CD4-positive, alpha-beta T cell treated with Interleukin-1 beta for 1 hour (primary cell): ENCODE data around the gene DNTTIP2.
A peak's percentile ranks its signal among the peaks of the same experiment; 100 is the strongest.
"Not testable (repeated sequence)": the region's sequence is repeated elsewhere in the genome, so short reads cannot be mapped to it uniquely, and the experiment has no call there.

ENCODE experiments used
- DNase-seq, 2 donors: peaks; one replicate each; pipeline ENCODE4 v3.0.0-alpha.2; 2020 to 2022

DNTTIP2 gene, protein sequence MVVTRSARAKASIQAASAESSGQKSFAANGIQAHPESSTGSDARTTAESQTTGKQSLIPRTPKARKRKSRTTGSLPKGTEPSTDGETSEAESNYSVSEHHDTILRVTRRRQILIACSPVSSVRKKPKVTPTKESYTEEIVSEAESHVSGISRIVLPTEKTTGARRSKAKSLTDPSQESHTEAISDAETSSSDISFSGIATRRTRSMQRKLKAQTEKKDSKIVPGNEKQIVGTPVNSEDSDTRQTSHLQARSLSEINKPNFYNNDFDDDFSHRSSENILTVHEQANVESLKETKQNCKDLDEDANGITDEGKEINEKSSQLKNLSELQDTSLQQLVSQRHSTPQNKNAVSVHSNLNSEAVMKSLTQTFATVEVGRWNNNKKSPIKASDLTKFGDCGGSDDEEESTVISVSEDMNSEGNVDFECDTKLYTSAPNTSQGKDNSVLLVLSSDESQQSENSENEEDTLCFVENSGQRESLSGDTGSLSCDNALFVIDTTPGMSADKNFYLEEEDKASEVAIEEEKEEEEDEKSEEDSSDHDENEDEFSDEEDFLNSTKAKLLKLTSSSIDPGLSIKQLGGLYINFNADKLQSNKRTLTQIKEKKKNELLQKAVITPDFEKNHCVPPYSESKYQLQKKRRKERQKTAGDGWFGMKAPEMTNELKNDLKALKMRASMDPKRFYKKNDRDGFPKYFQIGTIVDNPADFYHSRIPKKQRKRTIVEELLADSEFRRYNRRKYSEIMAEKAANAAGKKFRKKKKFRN

DNA sequence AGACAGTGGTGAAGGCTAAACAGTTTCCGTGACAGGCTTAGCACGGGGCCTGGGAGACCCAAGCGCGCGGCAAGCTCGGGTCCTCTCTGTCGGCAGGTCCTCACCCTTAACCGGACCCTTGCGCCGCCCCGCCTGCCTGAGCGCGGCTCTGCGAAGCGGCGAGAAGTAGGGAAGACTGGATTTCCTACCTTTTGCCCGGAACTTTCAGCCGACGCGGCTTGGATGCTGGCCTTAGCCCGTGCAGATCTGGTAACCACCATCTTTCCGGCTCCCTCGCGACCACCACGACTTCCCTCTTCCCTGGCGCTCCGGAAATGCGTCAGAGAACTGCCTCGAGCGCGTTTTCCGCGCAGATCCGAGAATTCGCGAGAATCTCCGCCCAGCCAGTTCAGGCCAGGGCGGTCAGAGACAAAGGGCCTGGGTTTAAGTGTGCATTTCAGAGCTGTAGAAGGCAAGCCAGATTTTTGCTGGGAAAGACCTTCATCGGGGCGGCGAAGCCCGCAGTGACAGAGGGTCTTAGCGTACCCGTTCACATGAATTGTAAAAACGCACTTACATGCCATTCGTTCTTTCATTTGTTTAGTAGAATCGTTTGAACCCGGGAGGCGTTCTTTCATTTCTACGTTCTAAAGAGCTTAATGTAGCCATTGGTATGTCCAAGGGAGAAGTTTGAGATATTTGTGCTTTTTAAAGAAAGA lies at the start of gene DNTTIP2:
TSS of gene DNTTIP2 (minus strand) at position 318 of the 698 bp plus-strand sequence. CDS start at position 260, 58 bp downstream.
- peak; percentile 89 to 90 for DNase-seq

DNA sequence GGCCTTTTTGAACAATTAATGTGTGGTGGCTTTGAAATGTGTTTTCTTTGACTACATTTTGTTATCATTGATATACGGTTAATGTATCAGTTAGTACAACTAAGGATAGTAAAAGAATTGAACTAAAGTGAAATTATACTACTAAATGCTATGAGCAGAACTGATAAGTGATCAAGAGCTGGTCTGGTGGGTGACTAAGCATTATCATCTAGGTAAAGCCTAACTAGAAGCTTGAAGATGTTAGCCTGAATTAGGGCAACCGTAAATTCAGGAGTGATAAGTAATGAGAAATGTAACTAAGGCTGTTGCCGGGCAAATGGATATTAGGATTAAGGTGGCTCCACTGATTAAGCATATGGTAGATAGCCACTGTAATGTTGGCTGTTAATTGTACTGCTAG lies 46.2 kb upstream of the DNTTIP2 start:
- no peak for DNase-seq

DNA sequence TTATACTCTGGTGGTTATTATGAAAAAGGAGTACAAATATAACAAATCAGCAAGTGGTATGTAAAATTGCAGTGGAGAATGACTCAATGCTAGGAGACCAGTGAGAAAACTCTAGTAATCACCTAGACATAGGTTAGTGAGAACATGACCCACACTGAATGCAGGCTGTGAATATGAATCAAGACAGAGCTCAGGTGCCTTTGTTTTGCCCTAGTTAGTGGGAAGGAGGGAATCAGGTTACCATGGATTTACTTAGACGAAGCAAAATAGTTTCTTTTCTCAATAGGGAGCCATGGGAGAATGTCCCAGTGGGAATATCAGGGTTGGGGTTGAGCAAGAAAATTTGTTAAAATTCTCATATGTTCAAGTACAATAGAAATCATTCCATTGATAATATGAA lies 40.8 kb upstream of the DNTTIP2 start:
- no peak for DNase-seq

DNA sequence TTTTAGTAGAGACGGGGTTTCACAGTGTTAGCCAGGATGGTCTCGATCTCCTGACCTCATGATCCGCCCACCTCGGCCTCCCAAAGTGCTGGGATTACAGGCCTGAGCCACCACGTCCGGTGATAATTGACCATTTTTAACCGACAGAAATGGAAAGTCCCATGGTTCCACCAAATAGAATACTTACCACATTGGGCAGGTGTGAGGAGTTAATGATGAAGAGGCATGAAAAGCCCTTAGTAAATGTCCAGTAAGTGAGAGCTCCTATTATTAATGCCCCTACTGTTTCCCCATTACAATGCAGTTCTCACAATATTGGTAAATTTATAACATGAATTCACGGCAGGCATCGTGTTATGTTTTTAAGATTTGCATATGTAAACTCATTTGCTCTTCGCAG lies 38.3 kb upstream of the DNTTIP2 start:
- no peak for DNase-seq

DNA sequence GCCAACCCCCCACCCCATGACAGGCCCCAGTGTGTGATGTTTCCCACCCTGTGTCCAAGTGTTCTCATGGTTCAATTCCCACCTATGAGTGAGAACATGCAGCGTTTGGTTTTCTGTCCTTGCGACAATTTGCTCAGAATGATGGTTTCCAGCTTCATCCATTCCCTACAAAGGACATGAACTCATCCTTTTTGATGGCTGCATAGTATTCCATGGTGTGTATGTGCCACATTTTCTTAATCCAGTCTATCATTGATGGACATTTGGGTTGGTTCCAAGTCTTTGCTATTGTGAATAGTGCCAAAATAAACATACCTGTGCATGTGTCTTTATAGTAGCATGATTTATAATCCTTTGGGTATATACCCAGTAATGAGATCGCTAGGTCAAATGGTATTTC lies 31.9 kb upstream of the DNTTIP2 start:
- not testable (repeated sequence) for DNase-seq

DNA sequence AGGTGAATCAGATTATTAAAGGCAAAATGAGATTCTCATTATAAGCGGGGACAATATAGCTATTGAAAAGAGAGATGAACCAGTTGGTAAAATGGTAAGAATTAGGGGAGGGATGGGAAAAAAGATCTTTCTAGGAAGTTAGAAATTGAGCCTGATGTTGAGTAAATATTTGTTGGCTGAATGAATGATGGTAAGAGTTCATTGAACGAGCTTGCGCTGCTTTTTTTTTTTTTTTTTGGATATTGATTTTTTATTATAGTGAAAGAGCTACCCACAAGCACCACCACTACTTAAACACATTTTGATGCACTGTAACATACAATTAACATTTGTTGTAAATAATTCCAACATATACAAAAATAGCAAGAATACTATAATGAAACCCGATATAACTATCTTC lies 31.3 kb upstream of the DNTTIP2 start:
- no peak for DNase-seq

DNA sequence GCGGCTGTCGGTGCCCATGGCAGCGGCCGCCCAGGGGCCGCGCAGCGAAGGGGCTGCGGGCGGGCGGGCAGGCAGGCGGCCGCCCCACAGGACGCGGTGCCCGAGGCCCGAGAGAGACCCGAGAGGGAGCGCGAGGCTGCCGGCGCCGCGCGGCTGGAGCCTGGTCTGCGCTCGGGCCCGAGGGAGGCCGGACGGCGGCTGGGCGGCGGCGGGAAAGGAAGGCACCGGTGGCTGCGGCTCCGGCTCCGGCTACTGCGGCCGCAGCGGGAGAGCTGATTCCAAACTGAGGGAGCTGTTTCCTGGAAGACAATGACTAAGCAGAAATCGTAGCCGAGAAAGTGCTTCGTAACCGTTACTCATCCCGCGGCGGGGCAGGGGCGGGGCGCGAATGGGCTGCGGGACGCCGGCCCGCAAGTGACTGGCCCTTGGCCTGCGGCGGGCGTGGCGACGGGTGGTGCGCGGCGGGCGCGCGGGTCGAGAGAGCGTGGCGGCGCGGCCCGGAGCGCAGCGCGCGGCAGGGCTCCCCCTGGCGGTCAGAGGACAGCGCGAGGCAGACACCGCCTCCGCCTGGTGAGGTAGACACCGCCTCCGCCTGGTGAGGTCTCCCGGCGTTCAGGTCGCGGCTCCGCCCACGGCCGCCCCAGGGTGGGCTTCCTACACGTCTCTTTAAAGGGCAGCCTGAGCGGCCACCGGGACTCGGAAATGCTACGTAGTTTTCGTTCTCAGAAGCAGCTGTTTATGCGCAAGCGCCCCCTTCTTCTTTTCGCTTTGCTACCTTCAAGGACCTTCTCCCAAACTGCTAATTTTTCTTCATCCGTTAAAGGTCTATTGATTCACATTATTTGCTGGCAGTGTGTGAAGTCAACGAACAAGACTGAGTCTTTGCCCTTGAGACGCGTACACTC lies 30.4 kb upstream of the DNTTIP2 start, which contains the start of gene GCLM:
TSS of gene GCLM (minus strand) at position 285 of the 905 bp plus-strand sequence. CDS start at position 18, 267 bp downstream.
- DNase-seq, result peak; percentile 91 to 92

DNA sequence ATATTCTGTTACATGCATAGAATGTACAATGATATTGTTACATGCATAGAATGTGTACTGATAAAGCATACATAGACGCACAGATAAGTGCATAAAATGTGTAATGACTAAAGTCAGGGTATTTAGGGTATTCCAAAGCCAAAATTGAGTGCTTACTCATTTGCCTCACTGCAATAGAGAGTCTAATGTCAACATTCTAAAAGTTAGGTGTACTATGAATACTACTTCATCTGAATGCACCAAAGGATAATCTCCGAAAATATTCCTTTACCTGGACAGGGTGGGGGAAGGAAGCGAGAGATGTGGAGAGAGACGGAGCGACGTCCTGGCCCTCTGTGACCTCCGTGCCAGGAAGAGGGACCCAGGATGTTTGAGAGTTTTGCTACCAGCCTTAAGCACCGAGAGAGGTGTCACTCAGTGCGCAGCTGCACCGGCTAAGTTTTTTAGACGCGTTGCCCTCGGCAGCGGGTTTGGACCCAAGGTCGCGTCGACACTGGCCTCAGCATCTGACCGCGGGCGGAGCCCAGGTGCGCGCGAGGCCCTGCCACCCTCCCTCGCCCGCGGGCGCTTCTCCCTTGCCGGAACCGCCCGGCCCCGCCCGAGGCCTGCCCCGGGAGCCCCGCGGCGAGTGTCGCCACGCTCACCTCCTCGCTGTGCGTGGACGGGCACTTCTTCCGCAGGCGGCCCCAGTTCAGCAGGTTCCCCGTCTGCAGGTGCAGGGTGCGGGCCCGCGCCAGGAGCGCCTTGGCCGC lies 29.6 kb upstream of the DNTTIP2 start:
- DNase-seq, result peak; percentile 42 to 51

DNA sequence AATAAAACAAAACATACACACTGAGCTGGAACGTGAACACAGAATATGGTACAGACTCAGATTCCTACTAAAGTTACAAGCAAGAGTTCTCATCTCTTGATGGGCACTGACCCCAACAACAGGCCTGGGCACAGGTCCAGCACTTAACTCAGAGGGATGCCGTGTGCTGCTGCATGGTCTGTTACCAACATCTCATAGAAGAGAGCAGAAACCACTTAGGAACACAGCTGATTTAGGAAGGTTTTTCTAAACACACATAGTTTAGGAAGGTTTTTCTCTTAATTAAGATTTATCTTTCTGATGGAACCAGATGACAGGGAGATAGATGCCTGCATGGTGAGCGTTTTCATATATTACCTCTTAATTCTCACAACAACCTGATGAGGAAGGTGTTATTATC lies 28.7 kb upstream of the DNTTIP2 start:
- DNase-seq, result no peak

DNA sequence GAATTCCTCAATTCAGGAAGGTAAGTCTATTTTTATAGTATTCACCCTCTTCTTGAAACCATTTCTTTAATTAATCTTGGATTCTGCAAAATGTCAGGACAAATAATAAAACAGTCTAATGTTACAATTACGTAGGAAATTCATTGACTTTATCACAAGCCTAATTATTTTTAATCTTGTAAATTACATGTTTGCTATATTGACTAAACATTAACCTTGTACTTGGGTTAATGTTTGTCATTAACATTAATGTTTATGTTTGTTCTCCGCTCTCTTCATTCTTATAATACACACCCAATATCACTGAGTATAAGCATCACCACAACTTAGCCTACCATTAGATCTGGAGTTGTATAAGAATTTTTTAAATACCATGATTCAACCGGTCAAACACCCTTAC lies 27.5 kb upstream of the DNTTIP2 start:
- DNase-seq, result no peak

DNA sequence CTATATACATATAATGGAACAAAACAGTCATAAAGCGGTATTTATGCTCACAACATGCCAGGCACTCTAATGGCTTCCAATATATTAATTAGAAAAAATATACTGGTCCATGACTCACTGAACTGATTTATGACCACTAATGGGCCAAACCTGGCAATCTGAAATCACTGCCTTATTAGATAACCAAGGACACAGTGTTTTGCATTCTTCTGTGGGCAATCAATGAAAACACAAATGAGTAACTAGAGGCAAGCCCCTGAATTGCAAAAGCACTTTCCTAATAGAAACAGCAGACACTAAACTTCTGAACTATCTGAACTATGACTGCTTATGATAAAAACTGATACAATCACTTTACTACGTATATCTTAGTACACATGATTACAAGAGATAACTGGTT lies 26.7 kb upstream of the DNTTIP2 start:
- no peak for DNase-seq

DNA sequence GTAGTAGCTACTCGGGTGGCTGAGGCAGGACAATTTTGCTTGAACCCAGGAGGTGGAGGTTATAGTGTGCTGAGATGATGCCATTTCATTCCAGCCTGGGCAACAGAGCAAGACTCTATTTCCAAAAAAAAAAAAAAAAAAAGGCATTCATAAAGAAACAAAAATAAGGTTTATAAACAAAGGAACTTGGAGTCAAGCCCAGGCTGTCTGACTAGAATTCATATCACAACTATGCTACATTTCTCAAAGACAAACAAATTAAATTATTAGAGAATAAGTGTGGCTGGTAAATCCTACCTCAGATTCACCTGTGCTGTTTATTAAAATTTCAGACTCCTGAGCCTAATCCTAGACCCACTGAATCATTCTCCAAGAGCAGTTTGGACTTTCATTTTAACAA lies 26.0 kb upstream of the DNTTIP2 start:
- DNase-seq, result no peak

DNA sequence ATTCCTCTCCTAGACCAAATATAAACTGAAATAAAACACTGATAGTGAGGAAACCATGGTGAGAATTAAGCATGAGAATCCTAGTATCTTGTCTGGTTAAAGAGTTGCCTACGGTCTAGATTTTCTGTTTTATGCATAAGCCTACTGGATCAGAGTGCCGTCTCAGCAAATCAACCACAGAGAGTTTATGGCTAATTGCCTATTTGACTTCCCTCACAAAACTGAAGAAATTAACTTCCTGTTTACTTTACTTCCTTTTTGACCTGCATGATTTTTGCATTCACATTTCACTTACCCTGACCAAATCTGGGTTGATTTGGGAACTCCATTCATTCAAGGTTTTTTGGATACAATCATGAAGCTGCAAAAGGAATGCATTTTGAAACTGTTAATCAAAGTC lies 25.2 kb upstream of the DNTTIP2 start:
- DNase-seq, result peak in 1 of 2 donors; percentile 24

DNA sequence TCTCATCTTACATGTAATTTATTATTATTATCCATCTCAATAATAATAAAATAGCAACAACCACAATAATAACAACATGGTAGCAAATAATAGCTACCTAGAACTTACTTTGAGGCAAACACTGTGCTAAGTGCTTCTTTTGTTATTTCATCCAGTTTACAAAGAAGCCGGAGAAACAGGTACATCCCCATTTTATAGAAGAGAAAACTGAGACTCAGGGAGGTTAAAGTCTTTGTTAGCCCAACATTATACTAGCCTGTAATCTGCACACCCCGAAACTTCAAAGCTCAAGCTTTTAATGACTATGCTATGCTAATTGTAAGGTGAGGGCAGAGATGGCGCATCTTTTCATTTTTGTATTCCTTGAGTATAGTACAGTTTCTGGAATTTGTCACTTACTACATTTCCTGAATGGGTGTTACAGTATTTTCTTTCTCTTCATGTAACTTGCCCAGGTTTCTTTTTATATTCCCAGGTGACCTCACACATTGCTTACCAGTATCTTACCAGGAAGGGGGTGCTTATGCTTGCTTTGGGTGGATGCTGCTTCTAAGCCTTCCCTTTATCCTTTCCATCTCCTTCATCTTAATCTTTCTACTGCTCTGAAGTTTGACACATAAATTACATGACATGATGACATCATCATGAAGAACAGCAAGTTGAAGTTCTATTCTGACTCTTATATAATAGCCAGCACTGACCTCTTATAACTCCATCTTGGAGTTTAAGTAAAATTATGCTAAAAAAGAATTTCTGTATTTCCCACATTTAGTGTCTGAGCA lies 21.9 kb upstream of the DNTTIP2 start:
- DNase-seq, result no peak

DNA sequence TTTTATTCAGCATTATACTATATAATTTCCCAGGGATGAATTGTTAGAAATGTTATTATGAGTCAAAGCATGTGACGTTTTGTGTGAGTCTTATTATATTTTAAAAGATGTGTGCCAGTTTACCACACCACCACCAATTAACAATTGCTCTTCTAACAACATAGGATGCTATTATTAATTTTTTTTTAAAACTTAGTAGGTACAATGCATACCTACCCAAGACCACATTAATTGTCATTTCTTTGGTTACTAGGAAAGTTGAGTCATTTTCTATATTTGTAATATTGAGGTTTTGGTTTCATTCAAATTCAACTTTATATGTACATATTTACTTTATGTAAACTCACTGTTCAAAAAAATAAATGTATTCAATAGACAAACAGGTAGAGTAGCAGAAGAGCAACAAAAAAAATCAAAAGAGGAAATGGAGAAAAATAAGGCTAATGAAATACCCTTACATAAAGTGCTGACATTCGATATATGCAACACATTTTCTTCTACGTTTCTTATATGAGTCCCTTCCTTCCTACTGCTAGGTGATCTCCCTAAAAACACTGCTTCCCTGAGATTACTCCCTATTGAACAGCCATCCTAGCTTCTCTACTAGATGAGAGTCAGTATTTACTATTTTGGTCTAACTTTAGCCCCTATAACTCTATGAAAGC lies 20.7 kb upstream of the DNTTIP2 start:
- no peak for DNase-seq

DNA sequence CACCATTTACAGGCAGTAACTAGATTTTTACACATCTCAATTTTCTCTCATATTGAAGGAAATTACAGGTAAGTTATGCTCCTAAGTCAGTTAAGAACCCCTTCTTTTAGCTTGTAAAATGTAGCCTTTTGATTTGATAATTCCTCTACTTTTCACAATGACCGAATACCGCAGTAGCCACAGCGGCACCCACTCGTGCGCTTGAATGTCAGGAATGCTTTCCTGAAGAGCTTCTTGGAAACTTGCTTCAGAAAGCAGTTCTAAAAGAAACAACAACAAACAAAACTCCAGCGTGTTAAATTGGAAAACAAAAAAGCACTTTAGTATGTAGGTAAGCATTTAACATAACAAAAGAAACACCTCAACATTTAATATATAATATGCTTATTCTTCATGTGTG lies 9.9 kb upstream of the DNTTIP2 start:
- DNase-seq, result no peak

DNA sequence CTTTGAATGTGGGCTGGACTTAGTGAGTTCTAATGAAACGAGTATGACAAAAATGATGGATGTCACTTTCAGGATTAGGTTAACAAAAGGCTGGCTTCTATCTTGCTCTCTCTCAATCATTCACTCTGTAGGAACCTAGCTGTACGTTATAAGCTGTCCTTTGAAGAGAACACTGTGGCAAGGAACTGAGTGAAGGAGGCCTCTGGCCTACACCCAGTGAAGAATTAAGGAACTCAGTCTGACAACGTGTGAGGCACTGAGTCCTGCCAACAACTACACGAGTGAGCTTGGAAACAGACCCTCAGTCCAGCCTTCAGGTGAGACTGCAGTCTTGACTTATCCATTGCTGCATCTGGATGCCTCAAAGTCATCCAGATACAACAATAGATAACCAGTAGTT lies 3.3 kb upstream of the DNTTIP2 start:
- no peak for DNase-seq

DNA sequence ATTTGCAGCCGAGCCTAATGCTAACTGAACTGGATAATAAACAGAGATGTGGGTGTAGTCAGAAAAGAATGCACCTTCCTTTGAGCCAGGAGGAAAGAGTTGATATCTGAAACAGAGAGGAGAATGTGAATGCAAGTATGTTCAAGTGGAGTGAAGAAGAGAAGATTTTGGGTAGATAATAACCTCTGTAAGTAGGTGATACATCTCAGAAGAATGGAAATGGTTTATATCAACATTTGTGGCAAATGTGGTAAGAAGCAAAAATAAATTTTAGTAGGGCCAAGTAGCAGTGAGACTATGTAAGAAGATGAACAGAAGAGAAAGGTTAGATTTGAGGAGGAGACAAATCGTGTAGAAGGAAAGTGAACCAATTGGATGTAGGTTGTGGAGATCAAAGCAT lies 1.7 kb upstream of the DNTTIP2 start:
- no peak for DNase-seq

DNA sequence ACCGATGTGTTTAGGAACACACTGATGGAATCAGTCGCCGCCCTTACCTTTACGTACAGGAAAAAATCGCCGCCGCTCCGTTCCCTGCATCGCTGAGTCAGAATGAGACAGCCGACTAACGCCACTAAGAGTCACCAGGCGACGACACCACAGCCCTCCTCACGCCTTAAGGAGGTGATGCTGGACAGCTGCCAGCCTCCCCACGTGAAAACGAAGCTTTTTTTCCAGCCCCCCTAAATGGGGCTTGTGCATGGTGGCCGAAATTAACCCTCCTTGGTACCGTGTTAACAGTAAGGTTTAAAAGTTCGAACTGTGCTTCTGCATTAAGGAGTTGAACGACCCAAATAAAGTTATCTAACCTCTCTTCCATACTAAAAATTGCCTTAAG lies 511 bp downstream of the DNTTIP2 start:
- peak; percentile 62 to 69 for DNase-seq

DNA sequence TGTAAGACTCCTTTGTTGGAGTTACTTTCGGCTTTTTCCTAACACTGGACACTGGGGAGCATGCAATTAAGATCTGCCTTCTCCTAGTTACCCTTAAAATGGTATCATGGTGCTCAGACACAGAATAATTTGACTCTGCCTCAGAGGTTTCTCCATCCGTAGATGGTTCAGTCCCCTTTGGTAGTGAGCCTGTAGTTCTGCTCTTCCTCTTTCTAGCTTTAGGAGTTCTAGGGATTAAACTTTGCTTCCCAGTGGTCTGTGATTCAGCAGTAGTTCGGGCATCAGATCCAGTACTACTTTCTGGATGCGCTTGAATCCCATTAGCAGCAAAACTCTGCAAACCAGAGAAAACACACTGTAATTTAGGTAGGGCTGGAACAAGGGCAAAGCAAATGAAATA lies 1.5 kb downstream of the DNTTIP2 start:
- no peak for DNase-seq
